Kidney (tissue), 14 donors: ENCODE measurements around the gene DOK3. TPM values are rescaled to one million over a fixed set of nuclear protein-coding genes. Genes with fewer than 3 reads are reported as not detected.

Experiments used
- DNase-seq, 5 donors: peaks; one replicate each; pipeline ENCODE4 v3.0.0-alpha.2; 2013 to 2020
- FAIRE-seq: peaks from 2 replicates; lab custom pipeline; 2012; peaks lifted over from hg19 to GRCh38; lab: Jason Lieb, UNC
- H3K27ac ChIP-seq, 2 donors: one replicate each; pipeline ENCODE4 v1.7.0; 2013; ENCODE audit warnings: low read depth in 2 of 2, low read length in 2 of 2, inconsistent platforms in 1 of 2
- H3K27me3 ChIP-seq: one replicate; pipeline ENCODE4 v1.7.1; 2013; ENCODE audit warnings: low read length, inconsistent platforms; ENCODE audit not compliant: control insufficient read depth, insufficient read depth
- H3K36me3 ChIP-seq, 3 donors: one replicate each; pipeline versions ENCODE4 v1.7.0 to v1.7.1; 2013; ENCODE audit warnings: low read length in 3 of 3, control low read depth in 1 of 3, inconsistent platforms in 1 of 3; ENCODE audit not compliant: insufficient read depth in 3 of 3, control insufficient read depth in 2 of 3
- H3K4me1 ChIP-seq, 3 donors: one replicate each; pipeline versions ENCODE4 v1.7.0 to v1.7.1; 2013; ENCODE audit warnings: low read length in 3 of 3, inconsistent platforms in 1 of 3, low read depth in 1 of 3; ENCODE audit not compliant: control insufficient read depth in 2 of 3, insufficient read depth in 2 of 3
- H3K4me3 ChIP-seq, 3 donors: one replicate each; pipeline versions ENCODE4 v1.7.0 to v1.8.1; 2013; ENCODE audit warnings: low read length in 3 of 3, control low read depth in 1 of 3, inconsistent platforms in 1 of 3
- H3K9ac ChIP-seq, 3 donors: one replicate each; pipeline versions ENCODE4 v1.7.0 to v1.7.1; 2013; ENCODE audit warnings: low read length in 3 of 3, control low read depth in 1 of 3, inconsistent platforms in 1 of 3
- H3K9me3 ChIP-seq, 3 donors: one replicate each; pipeline versions ENCODE4 v1.7.0 to v1.7.1; 2013; ENCODE audit warnings: low read length in 3 of 3, control low read depth in 1 of 3, inconsistent platforms in 1 of 3; ENCODE audit not compliant: control insufficient read depth in 2 of 3, insufficient read depth in 1 of 3
- intact Hi-C: fragments of 100-400 bp; cut with DNase I; formaldehyde crosslinking; loops from one replicate; pipeline ENCODE4 v1.11.1; 2022
- polyA plus RNA-seq: library from polyadenylated mRNA; stranded (reverse); fragments of 350-450 nt; fragmentation: Illumina TruSeq; extraction: RNeasy Lipid Tissue Mini Kit (QIAGEN cat#74804); gene quantifications from one replicate; pipeline ENCODE4 v1.2.3, GENCODE V29; 2014; ENCODE audit warnings: low read depth, low replicate concordance; ENCODE audit not compliant: insufficient read depth
- total RNA-seq: library from RNA; stranded (reverse); fragmentation: NEBNext Ultra II Directional; extraction: Animal tissue kit (Norgen Biotek cat#: 25700); gene quantifications from one replicate; pipeline ENCODE4 v1.2.1, GENCODE V29; 2021
- TF ChIP-seq, protein P1 (sequence below): IDR thresholded peaks from 3 replicates; pipeline ENCODE4 v1.5.1; 2012; ENCODE audit warnings: mild to moderate bottlenecking, moderate library complexity, borderline replicate concordance; ENCODE audit not compliant: insufficient read depth; ENCODE audit errors: extremely low read depth
- donor health status: control.
- donor health status: control.
- donor health status: control.
- donor health status: control.
- donor health status: control.
- donor health status: DM: yes; HTN: yes; CAD: no.
- donor health status: Normal renal cell carcinoma (clear cell type).

The DOK3 gene
- total and polyA plus RNA-seq, 2 donors from 2014 or later = 1.9 to 18.6 TPM

DNA sequence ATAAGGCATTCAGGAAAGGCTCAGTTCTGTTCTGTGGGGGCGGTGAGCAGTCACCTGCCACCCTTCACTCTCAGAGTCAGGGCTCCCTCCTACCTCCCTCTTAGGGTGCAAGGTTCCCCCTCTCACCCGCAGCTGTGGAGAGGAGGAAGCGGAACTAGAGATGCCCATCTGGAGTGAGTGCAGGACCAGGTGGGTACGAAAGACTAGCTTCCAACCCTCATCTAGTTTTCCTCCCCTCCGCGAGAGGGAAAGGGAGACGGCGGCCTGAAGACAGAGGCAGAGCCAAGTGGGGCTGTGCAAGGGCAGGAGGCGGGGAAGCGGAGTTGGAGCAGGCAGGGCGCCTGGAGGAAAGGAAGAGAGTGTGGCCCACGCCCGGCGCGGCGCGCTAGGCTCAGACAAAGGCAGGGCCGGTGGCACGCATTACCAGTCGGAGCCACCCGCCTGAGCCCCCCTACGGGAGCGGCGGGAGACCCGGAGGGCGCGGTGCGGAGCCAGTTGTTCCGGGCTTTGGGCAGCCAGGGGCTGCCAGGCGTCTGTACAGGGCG lies 55.7 kb downstream of the DOK3 start:
- Histone ChIP-seq H3K27ac (peak overlapping the region in 1 of 2 donors; percentile 11), H3K36me3 (no peaks in the 10 kb centered on the region), H3K27me3 (no peaks in the 10 kb centered on the region), H3K9ac (peak overlapping the region in 1 of 3 donors; percentile 25), H3K9me3 (no peaks in the 10 kb centered on the region), H3K4me1 (peaks cover 0 to 13% (median 0%) of the 10 kb centered on the region in 3 donors), H3K4me3 (peak overlapping the region in 2 of 3 donors; percentile 11 to 46)
- TF ChIP-seq, protein P1, sequence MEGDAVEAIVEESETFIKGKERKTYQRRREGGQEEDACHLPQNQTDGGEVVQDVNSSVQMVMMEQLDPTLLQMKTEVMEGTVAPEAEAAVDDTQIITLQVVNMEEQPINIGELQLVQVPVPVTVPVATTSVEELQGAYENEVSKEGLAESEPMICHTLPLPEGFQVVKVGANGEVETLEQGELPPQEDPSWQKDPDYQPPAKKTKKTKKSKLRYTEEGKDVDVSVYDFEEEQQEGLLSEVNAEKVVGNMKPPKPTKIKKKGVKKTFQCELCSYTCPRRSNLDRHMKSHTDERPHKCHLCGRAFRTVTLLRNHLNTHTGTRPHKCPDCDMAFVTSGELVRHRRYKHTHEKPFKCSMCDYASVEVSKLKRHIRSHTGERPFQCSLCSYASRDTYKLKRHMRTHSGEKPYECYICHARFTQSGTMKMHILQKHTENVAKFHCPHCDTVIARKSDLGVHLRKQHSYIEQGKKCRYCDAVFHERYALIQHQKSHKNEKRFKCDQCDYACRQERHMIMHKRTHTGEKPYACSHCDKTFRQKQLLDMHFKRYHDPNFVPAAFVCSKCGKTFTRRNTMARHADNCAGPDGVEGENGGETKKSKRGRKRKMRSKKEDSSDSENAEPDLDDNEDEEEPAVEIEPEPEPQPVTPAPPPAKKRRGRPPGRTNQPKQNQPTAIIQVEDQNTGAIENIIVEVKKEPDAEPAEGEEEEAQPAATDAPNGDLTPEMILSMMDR = no peak
- no peak for FAIRE-seq
- intact Hi-C loops = loop anchor here (5.0 kb wide), 1 partner anchor 47 kb away; the partner anchor contains the start of gene F12
- DNase-seq = peak in 2 of 5 donors; percentile 71 to 87

DNA sequence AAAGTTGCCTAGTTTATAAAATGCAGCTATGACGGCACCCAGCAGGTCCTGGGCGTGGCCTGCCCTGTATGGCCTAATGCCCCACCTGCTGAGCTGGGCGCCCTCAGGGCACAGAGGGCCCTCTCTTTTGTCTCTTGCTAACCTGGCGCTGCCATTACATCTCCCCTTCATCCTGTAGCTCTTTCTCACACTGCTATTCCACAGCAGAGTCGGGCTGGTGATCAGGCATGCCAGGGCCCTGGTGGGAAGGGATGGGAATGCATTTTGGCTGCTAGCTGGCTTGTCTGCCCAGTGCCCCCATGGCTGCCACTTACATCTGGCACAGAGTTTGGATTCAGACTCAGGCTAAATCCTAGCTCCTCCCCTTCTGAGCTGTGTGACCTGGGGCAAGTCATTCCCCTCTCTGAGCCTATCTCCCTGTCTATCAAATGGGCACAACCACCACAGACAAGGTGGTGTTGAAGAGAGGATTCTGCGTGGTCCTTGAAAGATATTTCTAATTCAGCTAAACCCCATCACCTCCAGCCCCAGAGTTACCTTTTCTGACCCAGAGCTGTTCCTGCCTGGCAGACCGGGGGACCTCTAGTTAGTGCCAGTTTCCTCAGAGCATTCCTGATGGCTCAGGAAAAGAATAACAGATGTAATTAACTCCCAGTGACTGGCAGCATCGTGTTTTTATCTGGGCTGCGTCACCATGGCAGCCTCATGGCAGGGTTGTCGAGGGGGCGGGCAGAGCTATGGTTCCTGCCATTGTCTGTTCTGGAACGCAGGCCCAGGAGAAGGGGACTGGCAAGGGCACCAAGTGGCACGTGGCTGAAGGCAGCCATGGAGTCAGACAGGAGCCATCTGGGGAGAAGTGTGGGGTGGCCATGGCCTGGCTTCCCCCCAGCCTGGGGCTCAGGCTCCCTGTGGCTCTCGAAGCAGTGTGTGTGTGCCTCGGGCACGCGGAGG lies 56.7 kb downstream of the DOK3 start:
- no peaks in the 10 kb centered on the region for H3K36me3 ChIP-seq
- TF ChIP-seq, protein P1 = no peak
- H3K4me3 ChIP-seq = no peak overlapping the region
- DNase-seq (no peak), FAIRE-seq (no peak)
- no peaks in the 10 kb centered on the region for H3K27me3 ChIP-seq
- H3K4me1 ChIP-seq = peaks cover 0 to 14% (median 0%) of the 10 kb centered on the region in 3 donors
- no peaks in the 10 kb centered on the region for H3K9me3 ChIP-seq
- H3K9ac ChIP-seq = no peak overlapping the region
- intact Hi-C loops = loop anchor here (5.0 kb wide), 1 partner anchor 46 kb away; the partner anchor contains the start of gene F12
- no peak overlapping the region for H3K27ac ChIP-seq

Other genes starting within 250 kb of the DOK3 start
- gene RAB24, start 206.1 kb downstream of the DOK3 start, total RNA-seq = 25.0 TPM
- gene RAB24, start 206.1 kb downstream of the DOK3 start, polyA plus RNA-seq = 77.6 TPM
- gene PRELID1, start 206.0 kb downstream of the DOK3 start, total RNA-seq = 90.8 TPM
- gene PRELID1, start 206.0 kb downstream of the DOK3 start, polyA plus RNA-seq = 351 TPM
- 6.6 TPM for gene MXD3, start 197.9 kb downstream of the DOK3 start, total RNA-seq
- 4.9 TPM for gene MXD3, start 197.9 kb downstream of the DOK3 start, polyA plus RNA-seq
- 137 TPM for gene LMAN2, start 158.2 kb downstream of the DOK3 start, total RNA-seq
- gene LMAN2, start 158.2 kb downstream of the DOK3 start, polyA plus RNA-seq = 190 TPM
- gene RGS14, start 151.9 kb downstream of the DOK3 start, total RNA-seq = 28.4 TPM
- 56.3 TPM for gene RGS14, start 151.9 kb downstream of the DOK3 start, polyA plus RNA-seq
- gene SLC34A1, start 125.4 kb downstream of the DOK3 start, total RNA-seq = 0.91 TPM
- 211 TPM for gene SLC34A1, start 125.4 kb downstream of the DOK3 start, polyA plus RNA-seq
- gene PFN3, start 109.2 kb downstream of the DOK3 start, total RNA-seq = not detected
- not detected for gene PFN3, start 109.2 kb downstream of the DOK3 start, polyA plus RNA-seq
- gene F12, start 100.3 kb downstream of the DOK3 start, total RNA-seq = 4.2 TPM
- gene F12, start 100.3 kb downstream of the DOK3 start, polyA plus RNA-seq = 3.1 TPM
- gene GRK6, start 83.2 kb downstream of the DOK3 start, total RNA-seq = 37.8 TPM
- 9.6 TPM for gene GRK6, start 83.2 kb downstream of the DOK3 start, polyA plus RNA-seq
- gene PRR7, start 63.0 kb downstream of the DOK3 start, total RNA-seq = 5.5 TPM
- gene PRR7, start 63.0 kb downstream of the DOK3 start, polyA plus RNA-seq = 1.6 TPM
- gene DBN1, start 36.2 kb downstream of the DOK3 start, total RNA-seq = 64.2 TPM
- gene DBN1, start 36.2 kb downstream of the DOK3 start, polyA plus RNA-seq = 56.5 TPM
- gene PDLIM7, start 12.2 kb downstream of the DOK3 start, total RNA-seq = 89.7 TPM
- gene PDLIM7, start 12.2 kb downstream of the DOK3 start, polyA plus RNA-seq = 46.4 TPM
- gene DDX41, start 7.1 kb upstream of the DOK3 start, total RNA-seq = 86.7 TPM
- gene DDX41, start 7.1 kb upstream of the DOK3 start, polyA plus RNA-seq = 97.3 TPM
- gene FAM193B, start 44.7 kb upstream of the DOK3 start, total RNA-seq = 77.8 TPM
- 61.0 TPM for gene FAM193B, start 44.7 kb upstream of the DOK3 start, polyA plus RNA-seq
- 168 TPM for gene TMED9, start 82.4 kb upstream of the DOK3 start, total RNA-seq
- gene TMED9, start 82.4 kb upstream of the DOK3 start, polyA plus RNA-seq = 214 TPM
- 30.7 TPM for gene B4GALT7, start 90.3 kb upstream of the DOK3 start, total RNA-seq
- 42.6 TPM for gene B4GALT7, start 90.3 kb upstream of the DOK3 start, polyA plus RNA-seq